Activated T-cell treated with anti-CD3 and anti-CD28 coated beads for 48 hours (primary cell): ENCODE measurements around the gene JPH4.
A peak's percentile ranks its signal among the peaks of the same experiment; 100 is the strongest.

Source experiments
- DNase-seq: peaks from one replicate; pipeline ENCODE4 v3.0.0-alpha.2; 2020; ENCODE audit warnings: low read depth

Gene JPH4

DNA sequence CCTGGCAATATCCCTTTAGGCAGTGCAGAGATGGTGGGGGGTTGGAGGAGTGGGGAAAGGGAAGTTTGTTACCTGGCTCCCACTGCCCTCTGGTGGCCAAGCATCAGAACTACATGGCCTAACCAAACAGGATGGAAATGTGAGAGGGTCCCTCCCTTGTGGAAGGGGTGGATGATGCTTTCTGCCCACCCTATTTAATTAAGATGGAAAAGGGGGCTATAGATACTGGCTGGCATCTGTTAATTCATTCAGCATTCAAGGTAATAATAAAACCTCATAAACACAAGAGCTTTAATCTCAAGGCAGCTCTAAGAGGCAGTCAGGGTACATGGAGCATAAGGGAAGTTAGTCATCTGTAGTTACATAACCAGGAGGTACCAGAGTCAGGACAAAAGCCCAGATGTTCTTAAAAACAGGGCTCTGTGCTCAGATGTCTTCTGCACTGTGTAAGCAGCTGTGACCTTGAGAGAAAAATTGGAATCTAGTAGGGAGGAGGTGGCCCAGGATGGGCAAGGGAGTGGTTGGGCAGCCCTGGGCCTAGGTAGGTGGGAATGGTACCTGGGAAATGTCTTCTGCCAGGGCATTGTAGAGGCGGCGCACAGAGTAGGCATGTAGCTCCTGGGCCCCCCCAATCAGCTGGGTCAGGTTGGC is 15.6 kb downstream of the JPH4 start:
- peak; percentile 36 for DNase-seq

GRCh38 chr14:23561873-23562821 is 16.4 kb downstream of the JPH4 start:
- DNase-seq: no peak

DNA sequence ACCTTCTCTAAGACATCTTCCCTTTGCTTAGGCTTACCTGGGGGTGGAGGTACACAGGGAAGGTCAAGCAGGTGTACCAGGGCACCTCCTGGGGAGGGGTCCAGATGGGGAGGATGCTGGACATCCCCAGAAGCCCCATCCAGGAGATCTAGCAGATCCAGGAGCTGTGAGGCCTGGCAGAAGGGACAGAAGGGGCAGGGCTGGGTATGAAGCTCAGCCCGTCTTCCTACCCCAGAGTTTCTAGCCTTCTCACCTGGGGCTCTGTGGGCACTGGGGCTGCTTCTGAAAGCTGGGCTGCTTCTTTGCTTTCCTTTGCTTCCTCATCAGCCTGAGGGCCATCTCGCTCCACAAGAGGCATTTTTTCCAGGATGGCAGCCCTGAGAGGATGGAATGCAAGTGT is 17.3 kb downstream of the JPH4 start:
- DNase-seq: no peak

GRCh38 chr14:23559926-23560520 is 18.6 kb downstream of the JPH4 start:
- DNase-seq: no peak

DNA sequence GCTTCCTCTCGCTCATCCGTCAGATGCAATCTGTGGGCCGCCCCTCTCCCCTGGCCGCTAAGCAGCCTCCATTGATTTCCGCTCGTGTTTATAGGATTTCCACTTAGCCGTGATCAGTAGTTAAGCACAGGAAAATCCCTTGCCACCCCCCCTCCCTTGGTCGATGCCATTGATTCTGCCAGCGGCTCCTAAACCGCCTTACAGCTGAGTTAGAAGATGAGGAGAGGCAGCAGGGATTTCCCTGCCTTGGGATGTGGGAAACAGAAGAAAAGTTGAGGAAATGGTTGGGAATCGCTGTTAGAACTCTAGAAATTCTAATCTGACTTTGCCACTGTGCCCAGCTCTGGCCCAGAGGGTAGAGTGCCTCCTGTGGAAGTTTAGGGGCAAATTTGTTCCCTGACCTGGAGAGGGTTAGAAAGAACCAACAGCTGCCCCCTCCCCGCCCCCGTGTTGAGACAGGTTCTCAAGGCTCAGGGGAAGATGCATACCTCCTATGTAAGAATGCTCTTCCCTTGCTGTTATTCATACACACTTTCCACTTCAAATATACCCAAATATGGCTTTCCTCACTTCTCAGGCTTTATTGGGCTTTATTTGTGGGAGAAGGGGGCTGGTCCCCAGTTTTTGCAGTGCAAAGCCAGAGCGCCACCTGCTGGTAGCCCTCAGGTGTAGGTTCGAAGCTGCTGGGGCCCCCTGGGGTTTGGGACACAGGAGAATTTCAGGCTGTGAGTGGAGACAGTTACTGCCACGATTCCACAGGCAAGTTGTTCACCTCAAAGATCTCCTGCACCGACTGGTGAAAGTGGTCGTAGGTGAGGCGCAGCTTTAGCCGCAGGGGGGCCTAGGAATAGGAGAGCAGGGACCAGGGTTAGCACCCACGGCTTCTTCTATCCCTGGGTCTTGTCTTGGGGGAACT is 19.3 kb downstream of the JPH4 start:
- peak; percentile 67 for DNase-seq

- DNase-seq: no peak
Observed at GRCh38 chr14:23558346-23559009, 20.1 kb downstream of the JPH4 start.

DNA sequence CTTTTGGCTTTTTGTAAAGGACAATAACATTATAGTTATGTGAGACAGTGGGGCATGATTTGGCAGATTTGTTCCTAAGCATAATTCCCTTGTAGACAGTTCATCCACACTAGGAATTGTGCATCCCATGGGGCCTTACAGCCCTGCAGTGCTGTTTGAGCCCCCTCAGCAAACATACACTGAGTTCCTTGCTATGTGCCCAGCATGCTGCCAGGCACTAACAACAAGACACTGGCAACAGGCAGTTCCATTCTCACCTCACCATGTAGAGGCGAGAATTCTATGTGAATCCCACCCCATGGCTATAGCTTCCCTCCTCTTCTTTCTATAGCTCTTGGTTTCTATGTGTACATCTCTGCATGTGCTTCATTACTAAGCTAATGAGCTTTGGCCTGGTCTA is 20.6 kb downstream of the JPH4 start:
- DNase-seq: no peak

GRCh38 chr14:23557521-23557920 is 21.1 kb downstream of the JPH4 start:
- no peak for DNase-seq

DNA sequence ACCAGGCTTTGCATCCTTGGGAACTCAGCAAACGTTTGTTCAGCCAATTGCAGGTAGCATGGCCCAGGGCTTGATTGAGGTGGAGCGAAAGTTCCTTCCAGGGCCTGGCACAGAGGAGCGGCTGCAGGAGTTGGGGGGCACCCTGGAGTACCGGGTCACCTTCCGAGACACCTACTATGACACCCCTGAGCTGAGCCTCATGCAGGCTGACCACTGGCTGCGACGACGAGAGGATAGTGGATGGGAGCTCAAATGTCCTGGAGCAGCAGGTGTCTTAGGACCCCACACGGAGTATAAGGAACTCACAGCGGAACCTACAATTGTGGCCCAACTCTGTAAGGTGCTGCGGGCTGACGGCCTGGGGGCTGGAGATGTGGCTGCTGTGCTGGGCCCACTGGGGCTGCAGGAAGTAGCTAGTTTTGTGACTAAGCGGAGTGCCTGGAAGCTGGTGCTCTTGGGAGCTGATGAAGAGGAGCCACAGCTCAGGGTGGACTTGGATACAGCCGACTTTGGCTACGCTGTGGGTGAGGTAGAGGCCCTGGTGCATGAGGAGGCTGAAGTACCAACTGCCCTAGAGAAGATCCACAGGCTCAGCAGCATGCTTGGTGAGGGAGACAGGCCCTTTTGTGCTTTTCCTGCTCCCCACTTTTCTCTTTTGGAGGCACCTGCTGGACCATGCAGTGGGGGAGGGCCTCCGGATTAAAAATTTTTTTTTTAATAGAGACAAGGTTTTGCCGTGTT is 21.7 kb downstream of the JPH4 start:
- DNase-seq: no peak

- DNase-seq: peak; percentile 86
Observed at GRCh38 chr14:23555882-23556699, 22.5 kb downstream of the JPH4 start, which contains the start of gene THTPA. Gene THTPA, plus strand, starts transcription at chr14:23556271. Its CDS starts 487 bp downstream, at chr14:23556758.

DNA sequence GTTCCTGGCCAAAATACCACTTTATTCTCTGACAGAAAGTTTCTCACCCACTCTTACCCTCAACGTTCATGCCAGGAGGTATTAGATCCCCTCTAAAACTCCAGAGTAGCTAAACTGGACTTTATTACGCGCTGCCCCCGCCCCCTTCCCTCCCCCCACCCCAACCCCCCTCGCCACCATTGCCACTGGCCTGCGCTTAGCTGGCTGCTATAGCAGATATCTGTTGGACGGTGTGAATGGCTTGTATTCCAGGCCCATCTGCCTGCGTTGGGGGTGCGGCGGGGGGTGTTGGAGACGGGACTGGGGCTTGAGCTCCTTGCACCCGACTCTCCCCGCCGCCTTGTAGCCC is 23.1 kb downstream of the JPH4 start:
- DNase-seq: no peak

DNA sequence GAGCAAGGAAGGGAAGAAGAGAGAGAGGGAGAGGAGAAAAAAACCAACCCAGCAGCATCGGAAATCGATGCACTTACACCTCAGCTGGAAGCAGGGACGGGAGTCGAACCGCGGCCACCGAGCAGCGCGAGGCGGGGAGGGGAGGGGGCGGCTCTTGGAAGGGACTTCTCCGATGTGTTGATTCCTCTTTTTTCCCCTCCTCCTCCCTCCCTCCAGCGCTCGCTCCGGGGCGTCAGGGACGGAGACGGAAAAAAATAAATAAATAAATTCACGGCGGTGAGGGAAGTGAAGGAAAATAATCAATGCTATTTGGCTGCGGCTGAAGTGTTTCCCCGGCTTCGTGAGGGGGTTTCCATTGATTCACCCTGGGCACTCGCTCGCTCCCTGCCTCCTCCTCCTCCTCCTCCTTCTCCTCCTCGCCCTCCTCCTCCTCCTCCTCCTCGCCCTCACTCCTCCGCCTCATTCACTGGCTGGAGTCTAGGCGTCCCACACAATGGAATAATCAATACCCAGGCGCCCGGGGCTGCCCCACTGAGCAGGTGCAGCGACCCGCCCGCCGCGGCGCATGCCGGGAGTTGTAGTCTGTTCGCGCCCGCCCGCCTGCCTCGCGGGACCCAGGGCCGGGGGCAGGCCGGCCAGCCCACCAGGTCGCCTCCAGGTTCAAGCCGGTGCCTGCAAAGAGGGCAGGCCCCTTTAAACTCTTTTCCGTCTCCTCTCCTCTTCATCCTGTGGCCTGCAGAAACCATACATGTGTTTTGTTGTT is 27.1 kb downstream of the JPH4 start, which contains the start of gene ZFHX2:
ZFHX2 (minus strand) TSS at position 500 of the 763 bp plus-strand sequence. CDS start 16,440 bp downstream, outside the sequence.
- DNase-seq: peak; percentile 77

DNA sequence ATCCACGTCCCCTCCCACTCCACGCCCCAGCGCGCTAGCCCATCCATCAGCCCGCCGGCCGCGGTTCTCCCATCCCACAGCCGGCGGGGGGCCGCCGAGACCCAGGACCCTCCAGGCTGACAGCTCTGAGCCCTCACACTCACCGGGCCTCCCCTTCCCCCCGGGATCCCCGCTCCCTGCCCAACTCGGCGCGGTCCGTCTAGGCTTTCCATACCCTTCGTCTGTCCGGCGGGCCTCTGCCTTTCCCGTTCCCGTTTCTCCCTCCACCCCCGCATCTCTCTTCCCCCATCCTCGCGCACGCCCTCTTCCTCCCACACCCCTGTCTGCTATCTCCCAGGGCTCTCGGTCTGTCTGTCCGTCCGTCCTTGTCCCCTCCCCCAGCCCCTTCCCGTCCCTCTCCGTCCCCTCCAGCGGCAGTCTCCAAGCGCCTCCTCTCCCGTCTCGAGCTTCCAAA is 27.8 kb downstream of the JPH4 start:
- no peak for DNase-seq

GRCh38 chr14:23550131-23550811 is 28.3 kb downstream of the JPH4 start:
- no peak for DNase-seq

- DNase-seq: no peak
Observed at GRCh38 chr14:23548351-23549318, 30.0 kb downstream of the JPH4 start.

- DNase-seq: no peak
Observed at GRCh38 chr14:23547924-23548323, 30.7 kb downstream of the JPH4 start.
